ENCODE data around the gene KRT3. TPM values are rescaled to one million over a fixed set of nuclear protein-coding genes. Genes with fewer than 3 reads are reported as not detected.

Gene KRT3
- total and polyA plus RNA-seq, 4 donors = not detected

GRCh38 chr12:52821071-52821730 is 25.3 kb upstream of the KRT3 start:
- H3K4me3 ChIP-seq (ENCODE audit: low read depth in 1 of 3, low read length in 3 of 3) = no peak overlapping the region
- H3K4me1 ChIP-seq (ENCODE audit: control insufficient read depth in 4 of 4, insufficient read depth in 4 of 4, low read length in 3 of 4) = no peaks in the 10 kb centered on the region
- 85% methylated on average over 4 of the region's 4 CpGs for WGBS
- no peak overlapping the region for H3K27ac ChIP-seq (ENCODE audit: low read depth in 1 of 2, low read length in 2 of 2)
- DNase-seq (ENCODE audit: low spot score) = no peak
- H3K9me3 ChIP-seq (ENCODE audit: control insufficient read depth in 4 of 4, low read length in 3 of 4) = no peaks in the 10 kb centered on the region
- H3K9ac ChIP-seq (ENCODE audit: low read depth in 1 of 2, low read length in 2 of 2) = no peak overlapping the region
- H3K36me3 ChIP-seq (ENCODE audit: control insufficient read depth in 4 of 4, insufficient read depth in 3 of 4, low read depth in 1 of 4, low read length in 3 of 4) = no peaks in the 10 kb centered on the region
- H3K27me3 ChIP-seq (ENCODE audit: control insufficient read depth in 4 of 4, insufficient read depth in 4 of 4, low read length in 3 of 4) = no peaks in the 10 kb centered on the region
- no peak for TF ChIP-seq ATF3 (IDR thresholded peaks at IDR 0.05)
- TF ChIP-seq HNF4A (conservative IDR thresholded peaks at IDR 0.05) = no peak
- no peak for TF ChIP-seq SP1 (IDR thresholded peaks at IDR 0.05)
- TF ChIP-seq FOXA1 (IDR thresholded peaks at IDR 0.05) = no peak
- TF ChIP-seq EGR1 (IDR thresholded peaks at IDR 0.05; ENCODE audit: low read depth in 2 of 2) = no peak
- TF ChIP-seq RXRA (IDR thresholded peaks at IDR 0.05) = no peak
- TF ChIP-seq MAX (IDR thresholded peaks at IDR 0.05) = no peak
- TF ChIP-seq GABPA (IDR thresholded peaks at IDR 0.05 in 1 of 2, conservative IDR thresholded peaks at IDR 0.05 in 1 of 2) = no peak
- no peak for TF ChIP-seq ZBTB33 (IDR thresholded peaks at IDR 0.05)

- H3K36me3 ChIP-seq (ENCODE audit: control insufficient read depth in 4 of 4, insufficient read depth in 3 of 4, low read depth in 1 of 4, low read length in 3 of 4) = no peaks in the 10 kb centered on the region
- no peak overlapping the region for H3K9ac ChIP-seq (ENCODE audit: low read depth in 1 of 2, low read length in 2 of 2)
- WGBS = 90% methylated on average over 6 of the region's 6 CpGs
- DNase-seq (ENCODE audit: low spot score) = no peak
- no peak overlapping the region for H3K4me3 ChIP-seq (ENCODE audit: low read depth in 1 of 3, low read length in 3 of 3)
- H3K4me1 ChIP-seq (ENCODE audit: control insufficient read depth in 4 of 4, insufficient read depth in 4 of 4, low read length in 3 of 4) = no peaks in the 10 kb centered on the region
- no peaks in the 10 kb centered on the region for H3K27me3 ChIP-seq (ENCODE audit: control insufficient read depth in 4 of 4, insufficient read depth in 4 of 4, low read length in 3 of 4)
- no peaks in the 10 kb centered on the region for H3K9me3 ChIP-seq (ENCODE audit: control insufficient read depth in 4 of 4, low read length in 3 of 4)
- TF ChIP-seq RAD21 (IDR thresholded peaks at IDR 0.05) = no peak
- TF ChIP-seq TAF1 (conservative IDR thresholded peaks at IDR 0.05) = no peak
- TF ChIP-seq JUND (IDR thresholded peaks at IDR 0.05) = no peak
- no peak for TF ChIP-seq FOXA1 (IDR thresholded peaks at IDR 0.05)
- no peak overlapping the region for H3K27ac ChIP-seq (ENCODE audit: low read depth in 1 of 2, low read length in 2 of 2)
Observed at GRCh38 chr12:52820521-52820920, 24.6 kb upstream of the KRT3 start.

- TF ChIP-seq ZBTB33 (IDR thresholded peaks at IDR 0.05) = no peak
- no peak for TF ChIP-seq FOXA1 (IDR thresholded peaks at IDR 0.05)
- TF ChIP-seq MAX (IDR thresholded peaks at IDR 0.05) = no peak
- TF ChIP-seq SP1 (IDR thresholded peaks at IDR 0.05) = no peak
- no peak for TF ChIP-seq FOXA2 (IDR thresholded peaks at IDR 0.05)
- TF ChIP-seq NR2F2 (IDR thresholded peaks at IDR 0.05) = no peak
- Histone ChIP-seq H3K36me3 (ENCODE audit: control insufficient read depth in 4 of 4, insufficient read depth in 3 of 4, low read depth in 1 of 4, low read length in 3 of 4) (no peaks in the 10 kb centered on the region), H3K4me1 (ENCODE audit: control insufficient read depth in 4 of 4, insufficient read depth in 4 of 4, low read length in 3 of 4) (no peaks in the 10 kb centered on the region), H3K9ac (ENCODE audit: low read depth in 1 of 2, low read length in 2 of 2) (no peak overlapping the region), H3K27ac (ENCODE audit: low read depth in 1 of 2, low read length in 2 of 2) (no peak overlapping the region), H3K4me3 (ENCODE audit: low read depth in 1 of 3, low read length in 3 of 3) (no peak overlapping the region), H3K27me3 (ENCODE audit: control insufficient read depth in 4 of 4, insufficient read depth in 4 of 4, low read length in 3 of 4) (no peaks in the 10 kb centered on the region), H3K9me3 (ENCODE audit: control insufficient read depth in 4 of 4, low read length in 3 of 4) (no peaks in the 10 kb centered on the region)
- WGBS = 86% methylated on average over 7 of the region's 7 CpGs
- DNase-seq (ENCODE audit: low spot score) = no peak
Observed at GRCh38 chr12:52819731-52820510, 24.0 kb upstream of the KRT3 start.

Data from liver (tissue), 9 donors.